Activated CD4-positive, alpha-beta T cell treated with anti-CD3 and anti-CD28 coated beads, Interleukin-2, amount 50 U/mL, for 4 hours (primary cell): ENCODE data around the gene BSDC1.

ENCODE experiments used
- DNase-seq, 2 experiments: peaks; one replicate each; pipeline ENCODE4 v3.0.0-alpha.2; 2020

BSDC1 gene

GRCh38 chr1:32393832-32394140 lies 455 bp downstream of the BSDC1 start:
- DNase-seq: no peak

GRCh38 chr1:32393136-32393535 lies 1.1 kb downstream of the BSDC1 start:
- no peak for DNase-seq

DNA sequence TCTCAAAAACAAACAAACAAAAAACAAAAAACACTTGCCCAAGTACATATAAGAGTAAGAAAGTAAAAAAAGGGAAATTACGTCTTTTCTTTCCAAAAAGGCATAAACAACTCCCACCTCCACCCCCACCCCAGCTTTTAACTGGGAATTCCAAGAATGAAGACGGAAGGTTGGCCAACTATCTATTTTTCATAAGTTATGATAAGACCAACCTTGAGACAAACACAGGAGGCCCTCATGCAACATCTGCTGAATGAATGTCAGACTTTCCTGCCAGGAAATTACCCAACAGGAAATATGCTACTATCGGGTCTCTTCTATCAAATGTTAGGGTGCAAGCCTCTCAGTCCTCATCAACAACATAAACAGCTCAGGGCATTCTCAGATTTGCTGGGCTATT lies 1.9 kb downstream of the BSDC1 start:
- DNase-seq: no peak

DNA sequence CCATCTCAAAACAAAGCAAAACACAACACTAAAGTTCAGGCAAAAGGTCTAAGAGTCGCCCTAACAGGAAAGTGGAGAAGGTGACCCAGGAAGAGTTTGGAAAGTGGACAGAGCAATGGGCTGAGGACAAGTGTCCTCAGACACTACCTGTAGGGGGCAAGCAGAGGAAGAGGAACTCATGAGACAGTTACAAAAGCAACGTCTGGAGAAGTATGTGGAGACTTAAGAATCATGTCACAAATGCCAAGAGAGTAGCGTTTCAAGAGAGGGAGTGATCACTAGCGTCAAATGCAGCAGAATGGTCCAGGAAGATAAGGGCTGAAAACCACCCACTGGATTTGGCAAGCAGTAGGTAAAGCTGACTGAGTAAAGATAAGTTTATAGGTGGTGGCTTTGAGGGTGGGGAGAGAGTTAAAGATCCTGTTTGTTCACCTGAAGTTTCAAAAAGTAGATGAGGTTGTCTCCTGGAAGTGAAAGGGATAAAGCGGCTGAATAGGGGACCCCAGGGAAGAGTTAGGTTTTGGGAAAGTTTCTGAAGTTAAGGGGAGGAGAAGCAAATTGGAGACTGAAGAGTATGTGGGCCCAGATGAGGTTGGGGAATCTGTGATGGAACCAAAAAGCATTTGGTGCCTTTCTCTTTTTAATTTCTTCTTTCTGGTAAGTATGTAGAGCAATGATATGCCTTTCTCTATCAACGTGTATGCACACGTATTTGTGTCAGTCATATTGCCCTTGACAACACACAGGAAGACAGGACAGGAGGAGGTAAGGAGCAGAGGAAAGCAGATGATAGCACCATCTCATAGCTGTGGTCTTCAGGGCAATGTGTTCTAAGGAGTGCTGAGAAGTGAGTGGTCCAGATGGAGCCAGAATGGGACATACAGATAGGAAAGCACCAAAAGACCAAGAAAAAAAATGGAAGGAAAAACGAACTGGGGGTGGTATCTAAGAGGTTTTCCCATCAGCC lies 3.1 kb downstream of the BSDC1 start:
- no peak for DNase-seq

- DNase-seq: no peak
Observed at GRCh38 chr1:32388641-32389040, 5.6 kb downstream of the BSDC1 start.

DNA sequence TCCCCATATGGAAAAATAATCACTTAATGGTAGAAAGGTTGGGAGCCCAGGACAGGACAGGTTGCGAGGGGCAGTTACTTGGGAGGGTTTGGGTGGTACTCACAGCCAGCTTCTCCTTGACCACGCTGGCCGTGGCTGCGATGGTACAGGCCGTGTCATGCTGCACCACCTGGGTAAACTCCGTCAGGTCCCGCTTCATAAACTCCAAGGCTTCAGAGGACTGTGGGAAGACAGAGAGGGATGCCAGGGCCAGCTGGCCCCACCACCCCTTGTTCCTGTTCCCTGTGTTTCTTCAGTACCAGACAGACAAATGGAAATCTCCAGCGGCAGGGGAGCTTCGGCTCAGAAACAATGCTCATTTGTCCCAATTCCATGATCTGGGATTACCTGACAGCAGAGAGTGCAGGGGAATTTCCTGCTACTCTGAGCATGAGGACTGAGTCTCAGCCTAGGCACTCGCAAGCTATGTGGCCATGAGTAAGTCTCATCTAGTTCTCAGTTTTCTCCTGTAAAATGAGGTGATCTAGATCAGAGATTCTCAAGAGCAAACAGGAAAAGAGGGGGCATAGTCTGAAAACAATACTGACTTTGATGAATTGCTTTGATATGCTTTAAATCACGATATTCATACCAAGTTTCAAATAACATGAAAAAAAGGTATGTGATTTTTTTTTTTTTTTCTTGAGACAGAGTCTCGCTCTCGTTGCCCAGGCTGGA lies 7.4 kb downstream of the BSDC1 start:
- no peak for DNase-seq

DNA sequence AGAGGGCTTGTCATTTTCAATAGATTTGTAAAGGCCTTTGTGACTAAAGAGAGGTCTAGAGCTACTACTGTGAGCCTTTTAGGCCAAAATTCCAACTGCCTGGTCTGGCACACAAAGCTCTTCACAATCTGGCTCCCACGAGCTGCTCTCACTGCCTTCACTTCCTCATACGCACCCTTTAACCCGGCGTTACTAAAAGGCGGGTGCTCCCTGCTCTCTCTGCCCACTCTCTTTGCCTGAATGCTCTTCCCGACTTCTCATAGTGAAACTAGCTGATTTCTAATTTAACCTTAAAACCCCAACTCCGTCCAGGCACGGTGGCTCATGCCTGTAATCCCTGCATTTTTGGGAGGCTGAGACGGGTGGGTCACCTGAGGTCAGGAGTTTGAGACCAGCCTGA lies 14.2 kb downstream of the BSDC1 start:
- DNase-seq: no peak

DNA sequence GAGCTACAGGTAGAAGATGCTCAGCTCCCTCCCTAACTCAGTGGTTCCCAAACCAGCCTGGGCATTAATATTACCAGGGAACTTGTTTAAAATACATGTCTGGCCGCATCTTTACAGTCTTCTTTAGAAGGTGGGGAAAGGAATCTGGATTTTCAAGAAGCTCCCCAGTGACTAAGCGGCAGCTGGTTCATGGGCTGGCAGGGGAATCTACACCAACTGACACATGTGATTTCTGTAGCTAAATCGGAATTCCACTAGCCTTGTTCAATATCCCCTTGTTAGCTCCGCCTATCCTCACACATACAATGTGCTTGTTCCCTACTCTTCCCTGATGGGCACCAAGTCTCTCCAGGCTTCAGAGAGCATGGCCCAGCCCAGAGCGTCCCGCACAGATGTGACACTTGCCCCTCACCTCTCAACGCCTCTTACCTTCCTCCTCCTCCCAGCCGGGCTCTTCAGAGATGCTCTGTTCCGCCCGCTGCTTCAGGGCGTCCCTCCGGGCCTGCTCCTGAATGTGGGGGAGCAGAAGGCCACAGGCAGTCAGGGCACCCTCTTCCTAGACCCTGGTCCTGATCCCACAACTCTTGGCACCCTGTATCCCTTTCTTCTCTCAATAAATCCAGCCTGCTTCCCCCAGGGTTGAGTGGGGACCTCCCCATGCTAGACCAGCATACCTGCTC lies 16.6 kb downstream of the BSDC1 start:
- no peak for DNase-seq

GRCh38 chr1:32376199-32376598 lies 18.0 kb downstream of the BSDC1 start:
- DNase-seq: no peak

DNA sequence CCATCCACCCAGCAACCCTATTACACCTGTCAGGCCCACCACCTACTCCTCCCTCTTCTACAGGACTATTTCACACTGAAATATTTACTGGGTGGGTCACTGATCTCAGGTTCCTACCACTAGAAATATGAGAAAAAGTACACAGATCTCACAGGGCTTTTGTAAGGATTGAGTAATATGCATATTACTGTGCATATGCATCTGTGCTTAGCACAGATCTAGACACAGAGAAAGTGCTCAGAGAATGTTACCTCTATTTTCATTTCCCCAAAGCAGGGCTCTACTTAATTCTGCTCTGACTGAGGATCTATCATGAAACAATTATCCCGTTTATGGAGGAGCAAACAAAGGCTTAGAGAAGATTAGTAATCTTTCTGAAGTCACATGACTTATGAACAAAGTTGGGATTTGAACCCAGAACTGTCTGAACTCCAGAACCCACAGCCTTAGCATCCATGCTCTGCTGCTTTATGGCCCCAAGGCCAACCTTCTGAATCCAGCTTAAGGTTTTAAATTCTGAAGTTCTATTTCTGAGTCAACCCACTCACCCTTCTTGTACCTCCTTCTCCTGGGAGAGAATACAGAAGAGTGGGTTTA lies 20.1 kb downstream of the BSDC1 start:
- DNase-seq: no peak

- peak; percentile 22 to 36 for DNase-seq
Observed at GRCh38 chr1:32372149-32372756, 22.0 kb downstream of the BSDC1 start.

- DNase-seq: no peak
Observed at GRCh38 chr1:32367912-32368635, 26.2 kb downstream of the BSDC1 start.

- DNase-seq: no peak
Observed at GRCh38 chr1:32365445-32365844, 28.8 kb downstream of the BSDC1 start.

DNA sequence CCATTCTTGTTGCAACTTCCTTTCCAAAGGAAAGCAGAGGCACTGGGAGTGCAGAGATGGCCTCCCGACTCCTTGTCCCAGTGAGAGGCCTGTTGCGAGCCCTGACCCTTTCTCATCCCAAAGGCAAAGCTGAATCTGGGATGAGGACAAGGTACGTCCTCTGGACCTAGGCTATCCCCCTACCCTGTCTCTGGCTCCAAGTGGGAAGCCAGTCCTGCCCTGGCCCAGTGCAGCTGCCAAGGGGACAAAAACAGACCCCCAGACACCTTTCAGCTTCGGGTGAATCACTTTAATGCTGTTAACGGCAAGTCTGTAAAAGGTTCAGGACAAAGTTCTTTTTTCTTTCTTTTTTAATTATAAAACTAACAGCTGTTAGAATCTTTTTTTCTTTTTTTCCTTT lies 29.4 kb downstream of the BSDC1 start:
- no peak for DNase-seq

GRCh38 chr1:32363713-32364112 lies 30.5 kb downstream of the BSDC1 start:
- DNase-seq: no peak

GRCh38 chr1:32362474-32363313 lies 31.5 kb downstream of the BSDC1 start, which contains the start of the genes FAM229A and TSSK3:
Gene FAM229A (minus strand): TSS chr1:32362485. CDS start chr1:32362091, 394 bp downstream.
Gene TSSK3 (plus strand): TSS chr1:32362539. CDS start chr1:32362702, 163 bp downstream.
- DNase-seq: no peak

GRCh38 chr1:32361674-32362473 lies 32.4 kb downstream of the BSDC1 start:
- DNase-seq: peak in 1 of 2 experiments; percentile 33

DNA sequence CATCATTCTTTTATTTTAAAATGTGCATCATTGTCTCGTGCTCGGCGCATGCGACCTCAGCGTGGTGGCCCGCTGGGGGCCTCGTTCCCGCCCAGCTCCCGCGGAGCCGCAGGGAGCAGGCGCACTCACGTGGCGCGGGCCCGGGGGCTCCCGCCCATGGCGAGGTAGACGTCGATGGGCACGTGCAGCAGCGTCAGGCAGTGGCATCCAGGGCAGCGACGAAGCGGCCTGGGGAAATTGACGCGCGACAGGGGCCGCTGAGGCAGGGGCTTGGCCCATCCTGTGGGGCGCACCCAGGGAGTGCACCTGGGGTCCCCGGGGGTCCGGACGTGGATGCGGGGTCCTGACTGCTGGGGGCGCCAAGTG lies 33.0 kb downstream of the BSDC1 start:
- DNase-seq: no peak

GRCh38 chr1:32358435-32358834 lies 35.8 kb downstream of the BSDC1 start:
- no peak for DNase-seq

GRCh38 chr1:32357614-32358013 lies 36.6 kb downstream of the BSDC1 start:
- DNase-seq: no peak
